ENCODE data around the gene CACNG5. TPM values are rescaled to one million over a fixed set of nuclear protein-coding genes. Genes with fewer than 3 reads are reported as not detected.

The CACNG5 gene
- total RNA-seq, 4 donors from 2014 or later, result not detected

DNA sequence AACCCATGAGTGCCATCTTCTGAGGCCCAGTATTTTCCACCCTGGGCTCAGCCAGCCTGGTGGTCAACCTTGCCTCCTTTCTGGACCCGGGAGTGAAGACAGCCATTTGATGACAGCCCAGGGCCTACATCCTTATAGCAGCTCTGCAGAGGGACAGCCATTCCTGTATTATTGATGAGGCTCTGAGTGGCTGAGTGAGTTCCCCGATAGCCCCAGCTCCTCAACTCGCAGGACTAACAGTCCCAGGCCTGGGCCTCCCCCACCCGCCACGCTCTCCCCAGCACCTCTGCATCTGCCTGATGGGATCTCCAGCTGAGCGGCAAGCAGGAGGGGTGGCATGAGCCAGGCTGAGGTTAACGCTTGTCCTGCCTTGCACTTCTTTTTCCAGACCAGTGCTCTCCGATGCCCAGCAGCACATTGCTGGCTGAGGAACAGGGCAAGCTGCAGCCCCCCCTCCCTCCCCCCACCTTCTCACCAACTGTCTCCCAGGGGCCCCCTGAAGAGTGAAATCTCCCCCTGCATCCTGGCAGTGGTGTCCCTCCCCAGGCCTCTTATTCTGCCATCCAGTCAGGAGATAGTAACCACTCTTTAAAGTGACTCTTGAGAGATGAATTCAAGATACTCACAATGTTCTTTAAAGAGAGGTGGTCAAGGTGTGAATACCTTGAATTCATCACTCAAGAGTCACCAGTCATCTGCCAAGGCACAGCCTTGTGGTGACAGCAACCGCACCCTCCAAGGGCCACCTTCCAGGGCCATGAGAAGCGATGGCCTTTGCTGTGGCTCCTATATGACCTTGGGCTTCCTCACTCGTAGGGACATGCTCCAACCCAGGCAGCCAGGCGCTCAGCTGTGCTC lies 23.5 kb downstream of the CACNG5 start:
- WGBS, 2 donors, result 62 to 90% methylated on average over 4 to 6 of the region's 12 CpGs
- intact Hi-C loops (cut with DNase I), result no loop called here
- DNase-seq, result no peak
- Histone ChIP-seq H3K4me3 (no peak overlapping the region), H3K36me3 (no peaks in the 10 kb centered on the region), H3K4me1 (no peaks in the 10 kb centered on the region), H3K9me3 (peaks cover 0 to 14% (median 0%) of the 10 kb centered on the region in 3 donors), H3K27me3 (peaks cover 0 to 11% (median 0%) of the 10 kb centered on the region in 4 donors), H3K27ac (no peak overlapping the region)
- TF ChIP-seq POLR2A (IDR thresholded peaks at IDR 0.05), result no peak
- TF ChIP-seq, protein P1, sequence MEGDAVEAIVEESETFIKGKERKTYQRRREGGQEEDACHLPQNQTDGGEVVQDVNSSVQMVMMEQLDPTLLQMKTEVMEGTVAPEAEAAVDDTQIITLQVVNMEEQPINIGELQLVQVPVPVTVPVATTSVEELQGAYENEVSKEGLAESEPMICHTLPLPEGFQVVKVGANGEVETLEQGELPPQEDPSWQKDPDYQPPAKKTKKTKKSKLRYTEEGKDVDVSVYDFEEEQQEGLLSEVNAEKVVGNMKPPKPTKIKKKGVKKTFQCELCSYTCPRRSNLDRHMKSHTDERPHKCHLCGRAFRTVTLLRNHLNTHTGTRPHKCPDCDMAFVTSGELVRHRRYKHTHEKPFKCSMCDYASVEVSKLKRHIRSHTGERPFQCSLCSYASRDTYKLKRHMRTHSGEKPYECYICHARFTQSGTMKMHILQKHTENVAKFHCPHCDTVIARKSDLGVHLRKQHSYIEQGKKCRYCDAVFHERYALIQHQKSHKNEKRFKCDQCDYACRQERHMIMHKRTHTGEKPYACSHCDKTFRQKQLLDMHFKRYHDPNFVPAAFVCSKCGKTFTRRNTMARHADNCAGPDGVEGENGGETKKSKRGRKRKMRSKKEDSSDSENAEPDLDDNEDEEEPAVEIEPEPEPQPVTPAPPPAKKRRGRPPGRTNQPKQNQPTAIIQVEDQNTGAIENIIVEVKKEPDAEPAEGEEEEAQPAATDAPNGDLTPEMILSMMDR (IDR thresholded peaks at IDR 0.05), result no peak

DNA sequence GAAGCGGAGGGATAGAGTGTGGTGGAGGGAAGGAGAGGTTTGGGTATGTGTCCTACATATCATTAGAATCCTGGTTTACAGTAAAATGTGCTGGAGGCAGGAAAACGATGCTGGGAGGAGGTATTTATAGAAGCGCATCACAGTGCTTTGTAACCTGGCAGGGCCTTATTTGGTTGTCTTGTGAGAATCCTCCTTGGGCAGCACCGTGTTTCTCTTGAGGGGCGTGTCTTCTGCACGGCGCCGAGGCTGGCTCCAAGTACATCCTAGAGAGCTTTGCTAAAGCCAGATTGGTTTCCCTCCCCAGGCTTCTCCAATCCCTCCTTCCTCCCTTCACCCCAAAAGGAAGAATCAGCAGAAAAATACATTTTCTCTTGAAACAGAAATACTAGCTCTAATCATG lies 24.4 kb downstream of the CACNG5 start:
- 57 to 68% methylated on average over 6 to 7 of the region's 8 CpGs for WGBS, 2 donors
- intact Hi-C loops (cut with DNase I), result no loop called here
- H3K4me1 ChIP-seq, result no peaks in the 10 kb centered on the region
- H3K9me3 ChIP-seq, result peaks cover 0 to 18% (median 0%) of the 10 kb centered on the region in 3 donors
- peaks cover 0 to 11% (median 0%) of the 10 kb centered on the region in 4 donors for H3K27me3 ChIP-seq
- no peak overlapping the region for H3K27ac ChIP-seq
- no peaks in the 10 kb centered on the region for H3K36me3 ChIP-seq
- H3K4me3 ChIP-seq, result no peak overlapping the region
- TF ChIP-seq, protein P1 (IDR thresholded peaks at IDR 0.05), result no peak
- no peak for TF ChIP-seq POLR2A (IDR thresholded peaks at IDR 0.05)
- no peak for DNase-seq

DNA sequence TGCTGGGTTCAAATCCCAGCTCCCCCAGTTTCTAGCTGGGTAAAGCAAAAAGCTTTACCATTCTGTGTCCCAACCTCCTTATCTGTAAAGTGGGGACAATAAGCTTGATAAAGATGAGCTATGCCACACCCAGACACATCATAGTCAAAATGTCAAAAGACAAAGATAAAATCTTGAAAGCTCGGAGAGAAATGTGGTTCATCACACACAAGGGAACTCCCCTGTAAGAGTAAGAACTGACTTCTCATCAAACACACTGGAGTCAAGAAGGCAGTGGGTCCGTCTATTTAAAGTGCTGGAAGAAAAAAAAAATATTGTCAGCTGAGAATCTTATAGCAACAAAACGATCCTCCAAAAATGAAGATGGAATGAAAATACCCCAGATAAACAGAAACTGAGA lies 25.3 kb downstream of the CACNG5 start:
- no peaks in the 10 kb centered on the region for H3K36me3 ChIP-seq
- no peak overlapping the region for H3K27ac ChIP-seq
- intact Hi-C loops (cut with DNase I), result no loop called here
- peaks cover 0 to 10% (median 0%) of the 10 kb centered on the region in 3 donors for H3K9me3 ChIP-seq
- no peak overlapping the region for H3K4me3 ChIP-seq
- DNase-seq, result no peak
- peaks cover 0 to 11% (median 0%) of the 10 kb centered on the region in 4 donors for H3K27me3 ChIP-seq
- TF ChIP-seq, protein P1 (IDR thresholded peaks at IDR 0.05), result no peak
- no peak for TF ChIP-seq POLR2A (IDR thresholded peaks at IDR 0.05)
- 66 to 85% methylated on average over 3 of the region's 3 CpGs for WGBS, 2 donors
- H3K4me1 ChIP-seq, result no peaks in the 10 kb centered on the region

DNA sequence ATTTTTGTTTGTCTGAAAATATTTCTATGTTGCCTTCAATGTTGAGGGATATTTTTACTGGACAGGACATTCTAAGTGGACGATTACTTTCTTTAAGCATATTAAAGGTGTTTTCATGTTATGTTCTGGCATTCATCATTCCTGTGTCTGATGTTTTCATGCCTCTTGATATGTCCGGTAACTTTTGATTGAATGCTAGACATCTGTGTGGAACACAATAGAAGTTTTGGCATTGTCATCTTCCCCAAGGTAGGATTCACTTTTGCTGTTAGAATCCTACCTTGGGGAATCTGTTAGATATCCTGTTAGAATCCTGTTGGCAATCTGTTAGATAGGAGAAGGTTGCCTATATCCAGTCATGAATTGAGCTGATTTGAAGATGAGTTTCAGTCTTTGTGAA lies 28.9 kb downstream of the CACNG5 start:
- no peak for TF ChIP-seq POLR2A (IDR thresholded peaks at IDR 0.05)
- TF ChIP-seq, protein P1 (IDR thresholded peaks at IDR 0.05), result no peak
- WGBS, 2 donors, result 84 to 89% methylated on average over 2 of the region's 2 CpGs
- H3K36me3 ChIP-seq, result no peaks in the 10 kb centered on the region
- H3K4me1 ChIP-seq, result no peaks in the 10 kb centered on the region
- no peak overlapping the region for H3K27ac ChIP-seq
- H3K9me3 ChIP-seq, result peaks cover 0 to 9% (median 6%) of the 10 kb centered on the region in 3 donors
- intact Hi-C loops (cut with DNase I), result no loop called here
- no peak for DNase-seq
- peaks cover 0 to 14% (median 0%) of the 10 kb centered on the region in 4 donors for H3K27me3 ChIP-seq
- H3K4me3 ChIP-seq, result no peak overlapping the region

DNA sequence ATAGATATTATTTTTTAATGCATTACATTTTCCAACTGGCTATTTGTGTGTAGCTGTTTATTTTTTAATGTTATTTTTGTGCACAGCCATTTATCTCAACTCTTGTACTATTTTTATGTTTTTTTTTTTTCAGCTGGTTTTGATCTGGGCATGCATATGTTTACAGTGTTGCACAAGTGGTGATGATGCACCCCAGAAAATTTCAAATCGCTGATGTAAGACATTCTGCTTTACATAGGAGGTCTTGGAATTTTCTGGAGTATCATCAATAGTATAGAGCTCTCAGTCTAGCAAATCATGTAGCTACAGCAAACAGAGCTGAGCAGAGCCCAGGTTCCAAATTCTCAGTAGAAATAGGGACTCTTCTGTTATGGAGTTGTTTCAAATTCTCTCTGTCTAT lies 30.2 kb downstream of the CACNG5 start:
- intact Hi-C loops (cut with DNase I), result no loop called here
- Histone ChIP-seq H3K36me3 (no peaks in the 10 kb centered on the region), H3K4me1 (no peaks in the 10 kb centered on the region), H3K9me3 (peaks cover 0 to 9% (median 6%) of the 10 kb centered on the region in 3 donors), H3K27me3 (peaks cover 0 to 6% (median 0%) of the 10 kb centered on the region in 4 donors), H3K27ac (no peak overlapping the region), H3K4me3 (no peak overlapping the region)
- no peak for DNase-seq
- 60 to 92% methylated on average over 1 of the region's 1 CpG for WGBS, 2 donors
- TF ChIP-seq POLR2A (IDR thresholded peaks at IDR 0.05), result no peak
- TF ChIP-seq, protein P1 (IDR thresholded peaks at IDR 0.05), result no peak
